Esophagus muscularis mucosa (tissue), 4 donors: Measurements from ENCODE around the gene IL23A. TPM values are rescaled to one million over a fixed set of nuclear protein-coding genes. Genes with fewer than 3 reads are reported as not detected.

Experiments
- DNase-seq: peaks from one replicate; pipeline ENCODE4 v3.0.0-alpha.2; 2017; ENCODE audit errors: extremely low spot score
- H3K27ac ChIP-seq, 4 donors: fragments of 200-600 bp; sonication (generic); replicated peaks in 1 of 4; 1 replicate in 3 of 4; 2 replicates in 1 of 4; pipeline ENCODE4 v1.5.1; 2016 to 2019; ENCODE audit warnings: mild to moderate bottlenecking in 1 of 4
- H3K27me3 ChIP-seq, 4 donors: fragments of 200-600 bp; sonication (generic); one replicate each; pipeline versions ENCODE4 v1.5.1 to v1.6.0; 2016 to 2019
- H3K36me3 ChIP-seq, 4 donors: fragments of 200-600 bp; sonication (generic); one replicate each; pipeline ENCODE4 v1.5.1; 2016 to 2019
- H3K4me1 ChIP-seq, 4 donors: fragments of 200-600 bp; sonication (generic); one replicate each; pipeline ENCODE4 v1.5.1; 2016 to 2019
- H3K4me3 ChIP-seq, 4 donors: fragments of 200-600 bp; sonication (generic); 1 replicate in 2 of 4; 2 replicates in 2 of 4; pipeline ENCODE4 v1.5.1; 2016 to 2019; ENCODE audit warnings: mild to moderate bottlenecking in 4 of 4, moderate library complexity in 1 of 4
- H3K9me3 ChIP-seq, 4 donors: fragments of 200-600 bp; sonication (generic); 1 replicate in 3 of 4; 2 replicates in 1 of 4; pipeline ENCODE4 v1.5.1; 2016 to 2019
- EP300 ChIP-seq: sonication (generic); formaldehyde crosslinking; IDR thresholded peaks from one replicate; pipeline ENCODE4 v1.6.1; 2017; ENCODE audit warnings: antibody characterized with exemption
- POLR2A ChIP-seq: fragments of 450-650 bp; IDR thresholded peaks from one replicate; pipeline ENCODE4 v1.6.1; 2017; ENCODE audit warnings: antibody characterized with exemption, moderate library complexity, mild to moderate bottlenecking, low read depth
- POLR2AphosphoS5 ChIP-seq, 2 donors: sonication (generic); formaldehyde crosslinking; IDR thresholded peaks; one replicate each; pipeline ENCODE4 v1.6.1; 2017; ENCODE audit warnings: antibody characterized with exemption in 2 of 2
- WGBS: methylation state at CpG from one replicate; pipeline ENCODE4 v1.1.5; 2018; 5-methylcytosine and 5-hydroxymethylcytosine counted together
- intact Hi-C: fragments of 100-400 bp; cut with DNase I; formaldehyde crosslinking; loops from one replicate; pipeline ENCODE4 v1.15.1; 2023
- total RNA-seq, 4 donors: library from RNA; depleted of rRNA; stranded (reverse); fragments of >200 nt; gene quantifications; one replicate each; pipeline versions ENCODE4 v1.1.0 to v1.2.1, GENCODE V29; 2016
- TF ChIP-seq, protein P1 (sequence below), 3 experiments: fragments of 200-600 bp in 2 of 3; fragments of 450-650 bp in 1 of 3; sonication (generic) in 2 of 3; IDR thresholded peaks; one replicate each; pipeline ENCODE4 v1.5.1; 2017 to 2019; ENCODE audit warnings: antibody characterized with exemption in 3 of 3, mild to moderate bottlenecking in 2 of 3, moderate library complexity in 1 of 3

The IL23A gene
- total RNA-seq, 4 donors from 2014 or later, result not detected

DNA sequence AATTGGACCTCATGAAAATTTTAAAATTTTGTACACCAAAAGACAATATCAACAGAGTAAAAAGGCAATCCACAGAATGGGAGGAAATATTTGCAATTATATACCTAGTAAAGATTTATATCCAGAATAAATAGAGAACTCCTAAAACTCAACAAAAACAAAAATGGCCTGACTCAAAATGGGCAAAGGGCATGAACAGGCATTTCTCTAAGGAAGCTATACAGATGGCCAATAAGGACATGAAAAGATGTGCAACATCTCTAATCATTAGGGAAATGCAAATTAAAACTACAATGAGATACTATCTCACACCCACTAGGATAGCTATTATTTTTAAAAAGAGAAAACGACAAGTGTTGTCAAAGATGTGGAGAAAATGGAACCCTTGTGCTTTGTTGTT is 34.8 kb downstream of the IL23A start:
- TF ChIP-seq EP300 (no peak), POLR2A (no peak), POLR2AphosphoS5 (IDR thresholded peaks at IDR 0.05) (no peak)
- TF ChIP-seq, protein P1, sequence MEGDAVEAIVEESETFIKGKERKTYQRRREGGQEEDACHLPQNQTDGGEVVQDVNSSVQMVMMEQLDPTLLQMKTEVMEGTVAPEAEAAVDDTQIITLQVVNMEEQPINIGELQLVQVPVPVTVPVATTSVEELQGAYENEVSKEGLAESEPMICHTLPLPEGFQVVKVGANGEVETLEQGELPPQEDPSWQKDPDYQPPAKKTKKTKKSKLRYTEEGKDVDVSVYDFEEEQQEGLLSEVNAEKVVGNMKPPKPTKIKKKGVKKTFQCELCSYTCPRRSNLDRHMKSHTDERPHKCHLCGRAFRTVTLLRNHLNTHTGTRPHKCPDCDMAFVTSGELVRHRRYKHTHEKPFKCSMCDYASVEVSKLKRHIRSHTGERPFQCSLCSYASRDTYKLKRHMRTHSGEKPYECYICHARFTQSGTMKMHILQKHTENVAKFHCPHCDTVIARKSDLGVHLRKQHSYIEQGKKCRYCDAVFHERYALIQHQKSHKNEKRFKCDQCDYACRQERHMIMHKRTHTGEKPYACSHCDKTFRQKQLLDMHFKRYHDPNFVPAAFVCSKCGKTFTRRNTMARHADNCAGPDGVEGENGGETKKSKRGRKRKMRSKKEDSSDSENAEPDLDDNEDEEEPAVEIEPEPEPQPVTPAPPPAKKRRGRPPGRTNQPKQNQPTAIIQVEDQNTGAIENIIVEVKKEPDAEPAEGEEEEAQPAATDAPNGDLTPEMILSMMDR (IDR thresholded peaks at IDR 0.05), result no peak
- no peak for DNase-seq
- no peaks in the 10 kb centered on the region for H3K27me3 ChIP-seq
- intact Hi-C loops, result loop anchor here (10.0 kb wide), 1 partner anchor 51 kb away; no protein-coding TSS in a partner anchor
- 97% methylated on average over 1 of the region's 1 CpG for WGBS
- no peak overlapping the region for H3K27ac ChIP-seq
- no peaks in the 10 kb centered on the region for H3K36me3 ChIP-seq
- no peak overlapping the region for H3K4me3 ChIP-seq
- no peaks in the 10 kb centered on the region for H3K9me3 ChIP-seq
- no peaks in the 10 kb centered on the region for H3K4me1 ChIP-seq

DNA sequence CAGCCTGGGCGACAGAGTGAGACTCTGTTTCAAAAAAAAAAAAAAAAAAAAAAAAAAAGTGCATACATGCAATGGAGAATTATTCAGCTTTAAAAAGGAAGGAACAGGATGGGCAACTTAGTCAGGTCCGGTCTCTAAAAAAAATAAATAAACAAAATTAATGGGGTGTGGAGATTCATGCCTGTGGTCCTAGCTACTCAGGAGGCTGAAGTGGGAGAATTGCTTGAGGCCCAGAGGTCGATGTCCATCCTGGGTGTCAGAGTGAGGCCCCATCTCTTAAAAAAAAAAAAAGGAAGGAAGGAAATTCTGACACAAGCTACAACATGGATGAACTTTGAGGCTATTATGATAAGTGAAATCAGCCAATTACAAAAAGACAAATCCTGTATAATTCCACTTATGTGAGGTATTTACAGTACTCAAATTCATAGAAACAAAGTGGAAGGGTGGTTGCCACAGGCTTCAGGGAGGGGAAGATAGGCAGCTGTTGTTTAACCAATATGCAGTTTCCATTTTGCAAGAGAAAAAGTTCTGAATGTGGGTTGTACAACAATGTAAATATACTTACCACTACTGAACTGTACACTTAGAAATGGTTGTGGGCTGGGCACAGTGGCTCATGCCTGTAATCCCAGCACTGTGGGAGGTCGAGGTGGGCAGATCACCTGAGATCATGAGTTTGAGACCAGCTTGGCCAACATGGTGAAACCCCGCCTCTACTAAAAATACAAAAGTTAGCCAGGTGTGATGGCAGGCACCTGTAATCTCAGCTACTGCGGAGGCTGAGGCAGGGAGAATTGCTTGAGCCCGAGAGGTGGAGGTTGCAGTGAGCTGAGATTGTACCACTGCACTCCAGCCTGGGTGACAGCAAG is 36.3 kb downstream of the IL23A start:
- no peak for DNase-seq
- no peaks in the 10 kb centered on the region for H3K9me3 ChIP-seq
- 65% methylated on average over 7 of the region's 7 CpGs for WGBS
- H3K36me3 ChIP-seq, result no peaks in the 10 kb centered on the region
- no peaks in the 10 kb centered on the region for H3K27me3 ChIP-seq
- no peak overlapping the region for H3K27ac ChIP-seq
- H3K4me3 ChIP-seq, result no peak overlapping the region
- TF ChIP-seq, protein P1 (IDR thresholded peaks at IDR 0.05), result no peak
- TF ChIP-seq EP300 (no peak), POLR2A (no peak), POLR2AphosphoS5 (IDR thresholded peaks at IDR 0.05) (no peak)
- intact Hi-C loops, result loop anchor here (10.0 kb wide), 1 partner anchor 50 kb away; no protein-coding TSS in a partner anchor
- no peaks in the 10 kb centered on the region for H3K4me1 ChIP-seq

DNA sequence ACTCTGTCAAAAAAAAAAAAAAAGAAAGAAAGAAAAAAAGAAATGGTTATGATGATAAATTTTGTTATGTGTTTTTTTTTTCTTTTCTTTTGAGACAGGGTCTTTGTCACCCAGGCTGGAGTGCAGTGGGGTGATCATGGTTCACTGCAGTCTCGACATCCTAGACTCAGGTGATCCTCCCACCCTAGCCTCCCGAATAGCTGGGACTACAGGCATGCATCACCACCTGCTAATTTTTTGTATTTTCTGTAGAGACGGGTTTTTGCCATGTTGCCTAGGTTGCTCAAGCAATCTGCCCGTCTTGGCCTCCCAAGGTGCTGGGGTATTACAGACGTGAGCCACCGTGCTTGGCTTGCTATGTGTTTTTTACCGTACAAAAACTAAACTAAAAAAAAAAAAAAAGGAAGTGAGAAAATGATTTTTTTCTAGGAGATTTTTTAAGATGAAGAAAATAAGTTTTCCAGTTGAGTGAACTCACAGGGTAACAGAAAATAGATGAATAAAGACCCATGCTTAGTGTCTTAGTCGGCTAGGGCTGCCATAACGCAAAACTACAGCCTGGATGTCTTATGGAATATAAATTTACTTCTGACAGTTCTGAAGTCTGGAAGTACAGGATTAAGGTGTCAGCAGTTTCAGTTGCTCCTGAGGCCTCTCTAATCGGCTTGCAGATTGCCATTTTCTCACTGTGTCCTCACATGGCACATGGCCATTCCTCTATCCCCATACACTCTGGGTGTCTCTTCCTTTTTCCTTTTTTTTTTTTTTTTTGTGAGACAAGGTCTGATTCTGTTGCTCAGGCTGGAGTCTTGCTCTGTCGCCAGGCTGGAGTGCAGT is 37.1 kb downstream of the IL23A start:
- no peaks in the 10 kb centered on the region for H3K9me3 ChIP-seq
- H3K4me1 ChIP-seq, result no peaks in the 10 kb centered on the region
- DNase-seq, result no peak
- H3K27ac ChIP-seq, result no peak overlapping the region
- H3K4me3 ChIP-seq, result no peak overlapping the region
- no peaks in the 10 kb centered on the region for H3K27me3 ChIP-seq
- intact Hi-C loops, result loop anchor here (10.0 kb wide), 1 partner anchor 49 kb away; no protein-coding TSS in a partner anchor
- TF ChIP-seq POLR2A (no peak), POLR2AphosphoS5 (IDR thresholded peaks at IDR 0.05) (no peak), EP300 (no peak)
- TF ChIP-seq, protein P1 (IDR thresholded peaks at IDR 0.05), result no peak
- no peaks in the 10 kb centered on the region for H3K36me3 ChIP-seq
- 62% methylated on average over 11 of the region's 11 CpGs for WGBS

DNA sequence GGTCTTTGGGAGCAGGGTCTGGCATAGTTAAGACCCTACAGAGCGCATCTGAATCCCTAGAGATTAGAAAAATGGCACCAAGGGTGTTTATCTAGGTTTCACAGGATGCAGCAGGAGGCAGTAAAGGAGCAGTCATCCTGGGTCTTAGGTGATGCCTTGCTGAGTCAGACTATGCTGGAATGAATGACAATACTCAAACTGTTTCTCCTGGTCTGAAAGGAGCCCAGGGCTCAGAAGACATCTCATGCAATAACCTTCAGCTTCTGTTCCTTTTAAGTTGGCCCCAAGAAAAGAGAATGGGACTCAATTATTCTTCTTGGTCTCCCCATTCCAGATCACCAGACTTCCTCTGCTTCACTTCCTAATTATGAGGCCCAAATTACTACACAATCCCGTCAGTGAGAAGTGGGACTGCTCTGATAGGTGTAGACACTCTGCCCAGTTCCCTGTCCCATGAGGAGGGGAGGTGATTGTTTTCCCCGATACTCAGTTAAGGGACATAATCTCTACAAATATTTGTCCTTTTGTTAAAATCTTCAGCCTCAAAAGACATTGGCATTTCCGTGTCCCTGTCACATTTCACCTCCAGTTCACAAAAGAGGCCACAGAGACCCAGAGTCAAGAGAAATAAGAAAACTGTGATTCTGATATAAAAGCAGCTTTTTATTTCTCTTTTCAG is 38.8 kb downstream of the IL23A start:
- no peaks in the 10 kb centered on the region for H3K9me3 ChIP-seq
- H3K4me3 ChIP-seq, result no peak overlapping the region
- 78% methylated on average over 4 of the region's 4 CpGs for WGBS
- H3K27me3 ChIP-seq, result no peaks in the 10 kb centered on the region
- intact Hi-C loops, result loop anchor here (10.0 kb wide), 1 partner anchor 47 kb away; no protein-coding TSS in a partner anchor
- TF ChIP-seq, protein P1 (IDR thresholded peaks at IDR 0.05), result no peak
- TF ChIP-seq POLR2AphosphoS5 (IDR thresholded peaks at IDR 0.05), result no peak
- no peak for TF ChIP-seq POLR2A
- TF ChIP-seq EP300, result no peak
- no peaks in the 10 kb centered on the region for H3K4me1 ChIP-seq
- H3K27ac ChIP-seq, result no peak overlapping the region
- no peak for DNase-seq
- H3K36me3 ChIP-seq, result no peaks in the 10 kb centered on the region
